HG03108 (cell line): Measurements from ENCODE around the gene USP49.
"Not testable (repeated sequence)": the region's sequence is repeated elsewhere in the genome, so short reads cannot be mapped to it uniquely, and the experiment has no call there.

Experiments
- ATAC-seq: cut with Tn5 transposase; IDR thresholded peaks from one replicate; pipeline ENCODE4 v1.9.1; 2021; ENCODE audit warnings: moderate library complexity; ENCODE audit not compliant: unreplicated experiment

USP49 gene

GRCh38 chr6:41815587-41815986 is 79.6 kb downstream of the USP49 start:
- ATAC-seq = no peak

GRCh38 chr6:41814629-41815028 is 80.5 kb downstream of the USP49 start:
- no peak for ATAC-seq

- ATAC-seq = no peak
Observed at GRCh38 chr6:41813956-41814355, 81.2 kb downstream of the USP49 start.

- no peak for ATAC-seq
Observed at GRCh38 chr6:41813469-41813868, 81.7 kb downstream of the USP49 start.

- ATAC-seq = not testable (repeated sequence)
Observed at GRCh38 chr6:41811946-41812345, 83.2 kb downstream of the USP49 start.

- no peak for ATAC-seq
Observed at GRCh38 chr6:41811095-41811494, 84.1 kb downstream of the USP49 start.

GRCh38 chr6:41805830-41806774 is 89.1 kb downstream of the USP49 start:
- ATAC-seq = no peak

- ATAC-seq = no peak
Observed at GRCh38 chr6:41801380-41801779, 93.8 kb downstream of the USP49 start.

GRCh38 chr6:41799559-41799911 is 95.6 kb downstream of the USP49 start:
- ATAC-seq = no peak

GRCh38 chr6:41798901-41799558 is 96.1 kb downstream of the USP49 start:
- no peak for ATAC-seq

GRCh38 chr6:41796474-41796873 is 98.7 kb downstream of the USP49 start:
- no peak for ATAC-seq

GRCh38 chr6:41791984-41792383 is 103.2 kb downstream of the USP49 start:
- no peak for ATAC-seq

GRCh38 chr6:41791305-41791704 is 103.9 kb downstream of the USP49 start:
- no peak for ATAC-seq

GRCh38 chr6:41790045-41790444 is 105.1 kb downstream of the USP49 start:
- ATAC-seq = no peak

GRCh38 chr6:41789390-41789724 is 105.8 kb downstream of the USP49 start:
- no peak for ATAC-seq

GRCh38 chr6:41787219-41787917 is 107.8 kb downstream of the USP49 start, which contains the start of gene TOMM6:
TSS of gene TOMM6 (plus strand) at chr6:41787694. CDS start at chr6:41787698, 4 bp downstream.
- ATAC-seq = peak; percentile 75

- peak; percentile 56 for ATAC-seq
Observed at GRCh38 chr6:41786451-41787218, 108.5 kb downstream of the USP49 start.

- ATAC-seq = no peak
Observed at GRCh38 chr6:41785689-41786450, 109.3 kb downstream of the USP49 start.

- ATAC-seq = no peak
Observed at GRCh38 chr6:41785254-41785653, 109.9 kb downstream of the USP49 start.

GRCh38 chr6:41784581-41785171 is 110.5 kb downstream of the USP49 start:
- ATAC-seq = no peak
